ENCODE measurements around the gene CHMP4B.

CHMP4B gene

DNA sequence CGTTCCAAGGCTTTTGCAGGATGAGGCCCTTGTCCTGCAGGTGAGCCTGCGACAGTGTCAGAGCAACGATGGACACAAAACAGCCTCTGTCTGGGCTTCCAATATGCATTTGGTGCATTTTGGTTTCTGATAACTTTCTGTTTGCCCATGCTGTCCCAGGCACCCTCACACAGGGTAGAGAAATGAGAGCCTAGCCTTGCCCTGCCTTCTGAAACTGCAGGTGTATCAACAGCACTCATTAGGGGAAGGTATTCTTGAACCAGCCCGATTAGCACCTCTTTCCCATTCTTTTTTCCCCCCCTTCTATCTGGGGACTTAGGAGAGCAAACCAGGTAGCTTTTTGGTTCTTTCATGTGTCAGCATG lies 30.3 kb downstream of the CHMP4B start:
- DNase-seq = no peak

DNA sequence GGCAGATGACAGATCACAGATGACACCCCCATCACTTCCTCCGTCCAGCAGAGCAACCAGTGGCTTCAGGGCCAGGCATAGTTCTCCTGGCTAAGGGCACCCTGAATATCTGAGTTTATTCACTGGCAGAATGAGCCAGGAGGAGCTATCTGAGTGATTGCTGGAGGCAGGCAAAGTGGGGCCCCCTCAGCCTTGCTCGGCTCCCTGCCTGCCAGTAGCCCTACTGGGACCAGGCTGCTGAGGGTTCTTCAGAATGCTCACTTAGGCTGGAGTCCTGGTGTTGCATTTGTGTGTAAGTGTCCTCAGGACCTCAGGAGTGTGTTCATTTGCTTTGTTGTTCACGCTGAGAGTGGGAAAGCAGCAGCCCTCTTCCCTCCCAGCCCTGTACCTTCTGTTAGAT lies 31.2 kb downstream of the CHMP4B start:
- no peak for DNase-seq

DNA sequence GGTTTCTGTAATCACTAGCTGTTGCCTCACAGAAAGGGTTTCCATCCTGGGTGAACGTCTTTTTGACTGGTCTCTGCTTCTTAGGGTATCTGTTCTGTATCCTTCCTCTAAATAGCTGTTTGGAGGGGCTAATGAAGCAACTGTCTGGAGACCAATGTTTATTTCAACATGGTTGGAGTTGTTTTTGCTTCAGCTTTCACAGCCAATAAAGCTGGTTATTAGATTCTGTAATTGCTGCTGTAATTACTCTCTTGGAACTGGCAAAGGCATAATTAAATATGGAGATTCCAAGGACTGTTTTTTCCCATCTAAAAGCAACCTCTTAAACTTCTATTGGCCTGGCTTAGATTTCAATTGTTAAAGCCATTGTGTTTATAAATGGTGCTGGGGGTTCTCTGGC lies 31.9 kb downstream of the CHMP4B start:
- no peak for DNase-seq

DNA sequence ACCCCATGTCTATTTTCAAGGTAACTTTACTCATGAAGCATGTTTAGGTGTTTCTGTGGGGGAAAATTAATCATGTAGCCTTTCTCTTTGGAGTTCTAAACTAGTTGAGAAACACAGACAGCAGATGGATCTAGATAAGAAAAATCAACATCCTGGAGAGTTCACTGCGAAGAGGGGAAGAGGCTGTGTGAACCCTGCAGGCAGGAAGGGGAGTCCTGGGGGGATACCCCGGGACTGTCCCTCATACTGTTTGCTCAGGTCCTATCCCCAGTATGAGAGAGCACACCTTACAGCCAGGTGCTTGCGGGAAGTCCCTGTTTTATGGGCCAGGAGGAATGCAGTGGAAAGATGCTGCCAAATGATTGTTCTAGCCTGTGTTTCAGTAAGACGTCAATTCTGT lies 32.7 kb downstream of the CHMP4B start:
- no peak for DNase-seq

DNA sequence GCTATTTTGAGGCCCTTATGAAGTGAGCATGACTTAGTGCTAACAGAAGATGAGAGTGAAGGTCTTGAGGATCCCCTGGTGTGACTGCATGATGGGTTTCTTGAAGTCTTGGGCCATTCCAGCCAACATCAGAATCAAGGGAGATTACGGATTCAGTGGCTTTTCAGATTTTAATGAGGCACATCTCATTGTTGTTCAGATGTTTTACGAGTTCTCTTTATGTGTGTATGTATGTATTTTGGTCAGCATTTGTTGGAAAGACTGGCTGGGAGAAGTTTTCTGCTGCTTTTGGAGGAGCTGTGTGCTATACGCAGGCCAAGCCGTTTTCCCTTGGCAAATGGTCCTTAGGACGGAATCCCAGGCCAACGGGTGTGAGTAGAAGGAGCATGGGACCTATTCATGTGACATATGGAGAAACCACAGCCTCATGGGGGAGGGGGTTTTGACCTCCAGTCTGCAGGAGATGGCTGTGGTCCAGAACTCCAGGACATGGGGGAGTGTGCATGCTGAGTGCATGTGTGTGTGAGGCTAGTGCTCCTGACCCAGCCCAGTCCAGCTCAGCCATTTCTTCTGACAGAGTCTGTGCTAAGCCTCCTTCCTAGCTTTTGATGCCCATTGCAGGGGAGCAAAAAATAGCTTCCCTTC lies 35.3 kb downstream of the CHMP4B start:
- no peak for DNase-seq

DNA sequence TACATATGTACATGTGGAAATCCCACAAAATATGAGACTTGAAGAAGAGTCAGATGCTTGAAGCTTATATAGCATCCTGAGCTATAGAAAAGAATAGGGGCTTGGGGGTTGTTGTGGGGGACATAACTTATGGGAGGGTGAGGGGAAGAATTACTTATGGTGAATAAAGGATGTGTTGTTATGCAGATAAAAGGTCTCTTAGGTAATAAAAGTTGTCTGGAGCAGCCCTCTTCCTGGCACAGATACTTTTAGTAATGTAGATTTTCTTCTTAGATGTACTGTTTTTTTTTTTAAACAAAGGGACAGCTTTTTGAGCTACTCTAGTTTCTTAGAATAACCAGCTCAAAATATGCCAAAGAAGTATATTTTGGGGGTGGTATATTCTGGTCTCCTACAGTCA lies 35.9 kb downstream of the CHMP4B start:
- no peak for DNase-seq

DNA sequence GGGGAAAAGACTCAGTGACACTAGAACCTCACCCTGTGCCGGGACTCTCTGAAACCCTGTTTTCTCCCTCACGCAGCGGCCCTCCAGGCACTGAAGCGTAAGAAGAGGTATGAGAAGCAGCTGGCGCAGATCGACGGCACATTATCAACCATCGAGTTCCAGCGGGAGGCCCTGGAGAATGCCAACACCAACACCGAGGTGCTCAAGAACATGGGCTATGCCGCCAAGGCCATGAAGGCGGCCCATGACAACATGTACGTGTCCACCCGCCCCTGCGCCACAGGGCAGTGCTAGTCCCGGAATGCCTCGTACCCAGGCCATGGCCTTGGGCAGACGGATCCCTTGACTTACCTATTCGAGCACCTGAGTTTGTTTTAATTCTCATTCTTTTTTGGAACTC lies 37.2 kb downstream of the CHMP4B start:
- no peak for DNase-seq

DNA sequence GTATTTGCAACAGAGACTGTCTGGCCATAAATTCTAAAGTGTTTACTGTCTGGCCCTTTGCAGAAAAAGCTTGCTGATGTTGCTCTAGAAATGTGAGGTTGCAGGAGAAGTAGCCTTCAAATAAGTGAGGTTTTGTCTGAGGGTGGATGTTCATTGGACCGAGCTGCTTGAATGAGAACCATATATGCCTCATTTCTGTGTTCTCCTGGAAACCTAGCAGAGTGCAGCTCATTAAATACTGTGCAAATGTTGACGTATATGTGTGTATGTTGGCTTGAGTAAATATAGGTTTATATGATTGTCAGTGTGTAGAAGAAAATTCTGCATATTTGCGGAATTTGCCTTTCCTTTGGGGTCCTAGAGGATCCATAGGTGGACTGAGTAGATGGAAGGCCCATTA lies 39.0 kb downstream of the CHMP4B start:
- DNase-seq = no peak

DNA sequence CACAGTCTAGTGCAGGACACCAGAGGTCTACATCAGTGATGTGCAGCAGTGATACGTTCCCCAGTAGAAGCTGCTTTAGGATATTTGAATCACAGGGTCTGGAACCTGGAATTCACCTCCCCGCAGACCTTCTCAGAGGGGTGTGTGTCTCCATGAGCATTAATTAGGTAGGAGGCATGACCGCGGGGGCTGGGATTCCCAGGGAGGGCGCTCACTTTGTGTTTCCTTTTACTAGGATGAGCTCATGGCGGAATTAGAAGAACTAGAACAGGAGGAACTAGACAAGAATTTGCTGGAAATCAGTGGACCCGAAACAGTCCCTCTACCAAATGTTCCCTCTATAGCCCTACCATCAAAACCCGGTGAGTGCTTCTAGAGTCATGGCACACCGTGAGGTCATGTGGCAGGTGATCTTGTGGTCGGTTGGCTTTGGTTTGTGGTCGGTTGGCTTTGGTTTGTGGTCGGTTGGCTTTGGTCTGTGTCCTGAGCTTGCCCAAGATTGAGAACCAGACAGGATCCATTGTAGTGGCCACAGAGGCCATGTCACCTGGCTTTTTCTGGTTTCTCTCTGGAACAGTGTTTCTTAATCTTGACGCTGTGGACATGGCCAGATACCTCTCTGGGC lies 40.8 kb downstream of the CHMP4B start:
- DNase-seq = no peak

DNA sequence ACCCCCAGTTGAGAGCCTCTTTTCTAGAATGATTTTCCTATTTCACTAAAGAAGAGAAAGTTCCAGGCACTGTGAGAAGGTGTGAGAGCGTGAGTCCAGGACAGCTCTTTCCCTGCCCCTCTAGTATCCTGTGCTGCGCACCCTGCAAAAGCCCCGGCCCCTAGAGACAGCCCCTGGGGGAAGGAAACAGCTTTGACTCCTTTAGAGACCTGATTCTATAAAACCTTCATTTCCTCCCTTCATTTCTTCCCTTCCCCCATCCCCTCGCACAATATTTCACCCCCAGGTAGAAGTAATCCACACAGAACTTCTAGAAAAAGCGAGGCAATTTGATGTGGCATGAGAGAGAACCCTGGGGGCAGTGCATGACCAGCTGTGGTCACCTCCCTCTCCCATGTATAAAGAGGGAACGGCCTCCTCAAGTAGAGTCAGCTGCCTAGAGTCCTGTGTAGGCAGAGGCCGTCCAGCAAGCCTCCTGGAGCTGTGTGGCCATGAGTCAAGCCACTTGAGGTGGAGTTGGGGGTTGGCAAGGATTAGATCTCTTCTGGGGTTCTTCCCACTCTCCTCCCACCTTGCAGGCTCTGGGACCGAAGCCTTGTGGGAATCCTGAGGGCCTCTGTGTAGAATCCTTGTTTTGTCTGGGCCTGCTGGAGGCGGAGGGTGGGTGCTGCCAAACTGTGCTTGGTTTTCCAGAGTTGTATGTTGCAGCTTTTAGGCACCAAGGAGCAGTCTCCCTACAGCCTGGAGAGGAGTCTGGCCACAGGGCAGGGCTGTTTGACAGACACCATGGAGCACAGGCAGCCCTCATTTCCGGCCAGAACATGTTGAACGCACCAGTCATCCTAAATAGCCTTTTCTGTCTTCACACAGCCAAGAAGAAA lies 41.7 kb downstream of the CHMP4B start:
- DNase-seq = no peak

DNA sequence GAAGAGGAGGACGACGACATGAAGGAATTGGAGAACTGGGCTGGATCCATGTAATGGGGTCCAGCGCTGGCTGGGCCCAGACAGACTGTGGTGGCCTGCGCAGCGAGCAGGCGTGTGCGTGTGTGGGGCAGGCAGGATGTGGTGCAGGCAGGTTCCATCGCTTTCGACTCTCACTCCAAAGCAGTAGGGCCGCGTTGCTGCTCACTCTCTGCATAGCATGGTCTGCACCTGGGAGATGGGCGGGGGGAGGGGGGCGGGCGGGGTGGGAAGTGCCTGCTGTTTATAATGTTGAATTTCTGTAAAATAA lies 42.3 kb downstream of the CHMP4B start:
- DNase-seq = no peak

DNA sequence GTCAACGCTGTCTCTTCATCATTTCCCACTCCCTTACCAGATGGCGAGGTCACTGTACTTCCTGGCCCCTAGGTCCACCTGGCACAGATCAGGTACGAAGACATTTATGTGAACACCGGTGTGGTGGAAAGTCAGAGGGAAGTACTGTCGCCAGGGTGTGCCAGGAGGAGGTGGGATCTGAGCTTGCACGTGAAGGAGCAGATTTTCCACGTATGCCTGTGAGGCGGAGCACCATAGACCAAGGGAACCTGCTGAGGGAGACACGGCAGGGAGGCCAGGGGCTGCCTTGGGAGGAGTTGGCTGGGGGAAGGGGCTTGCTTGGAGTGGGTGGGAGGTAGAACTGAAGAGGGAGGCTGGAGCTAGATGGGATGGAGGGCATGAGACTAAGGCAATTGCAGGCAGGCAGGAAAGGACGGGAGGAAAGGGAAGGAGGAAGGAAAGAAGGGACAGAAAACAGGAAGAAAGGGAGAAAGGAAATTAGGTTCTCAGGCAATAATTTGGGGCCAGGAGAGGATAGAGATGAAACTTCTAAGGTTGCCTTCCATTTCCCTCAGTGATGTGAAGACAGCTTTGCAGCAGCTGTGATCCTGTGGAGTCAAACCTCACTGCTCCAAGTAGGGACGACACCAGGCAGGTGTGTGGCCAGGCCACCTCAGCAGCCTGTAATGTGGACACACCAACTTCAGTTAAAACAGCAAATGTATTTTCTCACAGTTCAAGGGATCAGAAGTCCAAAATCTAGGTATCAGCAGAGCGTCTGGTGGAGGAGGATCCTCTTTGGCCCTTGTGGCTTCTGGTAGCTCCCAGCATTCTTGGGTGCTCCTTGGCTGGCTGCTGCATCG lies 46.8 kb downstream of the CHMP4B start:
- no peak for DNase-seq

DNA sequence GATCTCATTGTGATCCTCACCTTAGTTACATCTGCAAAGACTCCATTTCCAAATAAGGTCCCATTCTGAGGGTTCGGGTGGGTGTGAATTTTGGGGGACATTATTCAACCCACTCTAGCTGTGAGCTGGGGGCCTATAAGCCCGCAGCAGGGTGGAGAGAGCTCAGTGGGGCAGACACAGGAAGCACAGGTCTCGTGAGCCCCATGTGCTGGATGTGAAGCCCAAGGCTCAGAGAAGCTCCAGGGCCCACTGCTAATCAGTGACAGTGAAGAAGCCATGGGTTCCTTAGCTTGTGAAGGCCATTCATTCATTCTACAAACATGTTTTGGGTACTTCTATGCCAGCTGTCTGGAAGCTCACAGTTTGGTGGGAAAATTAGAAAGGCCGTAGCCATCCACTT lies 47.5 kb downstream of the CHMP4B start:
- DNase-seq = no peak

DNA sequence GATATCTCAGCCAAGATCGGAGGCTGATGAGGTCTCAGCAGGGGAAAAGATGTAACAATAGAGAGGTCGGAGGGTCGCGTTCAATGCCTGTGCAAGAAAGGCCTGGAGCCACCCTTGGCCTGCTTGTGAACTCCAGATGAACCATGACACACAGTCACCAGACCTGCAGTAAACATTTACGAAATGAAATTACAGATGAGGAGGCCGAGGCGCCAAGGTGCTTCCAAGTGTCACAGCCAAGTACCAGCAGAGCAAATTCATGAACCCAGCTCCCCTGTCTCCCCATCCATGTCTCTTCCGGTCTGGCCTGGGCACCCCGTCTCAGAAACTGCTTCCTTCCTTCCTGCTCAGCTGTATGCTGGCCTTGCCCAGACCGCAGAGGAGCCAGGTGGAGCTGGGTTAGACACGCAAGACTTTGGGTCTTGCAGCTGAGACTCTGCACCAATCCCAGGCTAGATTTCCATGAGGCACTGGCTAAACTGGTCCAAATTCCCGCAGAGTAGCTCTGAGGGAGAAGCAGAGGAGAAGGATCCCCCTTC lies 48.1 kb downstream of the CHMP4B start:
- DNase-seq = no peak

DNA sequence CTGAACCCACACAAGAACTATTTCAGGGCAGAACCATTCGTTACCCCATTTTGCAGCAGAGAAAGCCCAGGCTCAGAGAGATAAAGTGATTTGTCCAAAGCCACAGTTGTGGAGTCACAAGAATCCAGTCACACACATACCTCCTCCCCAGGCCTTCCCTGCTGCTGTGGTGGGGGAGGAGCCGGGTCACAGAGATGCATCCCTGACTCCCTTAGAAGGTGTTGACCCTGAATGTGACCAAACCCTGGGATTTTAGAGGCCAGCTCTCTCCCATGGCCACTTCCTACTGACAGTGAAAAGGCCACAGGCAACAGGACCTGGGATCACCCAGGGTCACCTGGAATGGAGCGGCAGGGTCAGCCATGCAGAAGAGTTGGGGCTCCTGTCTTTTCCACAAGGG lies 48.6 kb downstream of the CHMP4B start:
- DNase-seq = no peak

DNA sequence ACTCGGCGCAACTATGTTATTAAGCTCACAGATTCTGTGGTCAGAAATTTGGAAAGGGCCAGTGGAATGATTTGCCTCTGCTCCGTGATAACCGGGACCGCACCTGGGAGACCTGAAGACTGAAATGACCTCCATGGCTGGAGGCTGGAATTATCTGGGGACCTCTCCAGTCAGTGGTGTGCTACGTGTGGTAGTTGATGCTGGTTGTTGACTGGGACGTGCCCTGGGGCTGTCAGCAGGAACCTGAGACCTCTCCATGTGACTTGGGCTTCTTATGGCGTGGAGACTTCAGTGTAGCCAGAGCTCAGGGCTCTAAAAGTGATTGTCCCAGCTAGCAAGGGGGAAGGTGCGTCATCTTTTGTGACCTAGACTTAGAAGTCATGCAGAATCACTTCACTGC lies 50.3 kb downstream of the CHMP4B start:
- DNase-seq = no peak

DNA sequence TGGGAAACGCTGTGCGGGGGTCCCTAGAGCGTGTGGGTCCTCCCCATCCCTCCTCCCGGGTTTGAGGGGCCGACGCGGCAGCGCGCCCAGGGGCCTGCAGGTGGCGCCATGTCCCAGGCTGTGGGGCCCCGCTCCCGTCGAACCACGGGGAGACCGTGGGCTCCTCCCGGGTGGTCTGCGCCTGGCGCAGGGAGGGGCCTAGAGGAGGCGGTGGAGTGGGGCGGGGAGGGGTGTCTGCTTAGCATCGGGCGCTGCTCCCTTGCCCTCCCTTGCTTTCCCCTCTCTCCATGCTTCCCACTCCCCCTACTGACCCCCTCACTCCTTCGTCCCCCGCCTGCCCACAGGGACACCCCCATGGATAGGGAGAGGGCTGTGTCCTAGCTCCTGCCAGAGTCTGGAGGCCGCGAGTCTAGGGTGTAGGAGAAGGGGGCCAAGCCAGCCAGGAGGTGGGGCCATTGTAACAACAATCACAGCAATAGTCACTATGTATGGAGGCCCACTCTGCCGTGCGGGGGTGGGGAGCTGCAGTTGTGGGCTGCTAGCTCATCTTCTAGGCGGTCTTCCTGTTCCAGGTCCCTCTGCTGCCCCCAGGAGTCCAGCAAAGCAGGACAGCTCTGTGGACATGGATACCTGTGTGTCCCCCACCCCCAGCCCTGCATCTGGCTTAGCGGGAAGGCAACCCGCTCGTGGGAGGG lies 51.7 kb downstream of the CHMP4B start:
- DNase-seq = no peak

DNA sequence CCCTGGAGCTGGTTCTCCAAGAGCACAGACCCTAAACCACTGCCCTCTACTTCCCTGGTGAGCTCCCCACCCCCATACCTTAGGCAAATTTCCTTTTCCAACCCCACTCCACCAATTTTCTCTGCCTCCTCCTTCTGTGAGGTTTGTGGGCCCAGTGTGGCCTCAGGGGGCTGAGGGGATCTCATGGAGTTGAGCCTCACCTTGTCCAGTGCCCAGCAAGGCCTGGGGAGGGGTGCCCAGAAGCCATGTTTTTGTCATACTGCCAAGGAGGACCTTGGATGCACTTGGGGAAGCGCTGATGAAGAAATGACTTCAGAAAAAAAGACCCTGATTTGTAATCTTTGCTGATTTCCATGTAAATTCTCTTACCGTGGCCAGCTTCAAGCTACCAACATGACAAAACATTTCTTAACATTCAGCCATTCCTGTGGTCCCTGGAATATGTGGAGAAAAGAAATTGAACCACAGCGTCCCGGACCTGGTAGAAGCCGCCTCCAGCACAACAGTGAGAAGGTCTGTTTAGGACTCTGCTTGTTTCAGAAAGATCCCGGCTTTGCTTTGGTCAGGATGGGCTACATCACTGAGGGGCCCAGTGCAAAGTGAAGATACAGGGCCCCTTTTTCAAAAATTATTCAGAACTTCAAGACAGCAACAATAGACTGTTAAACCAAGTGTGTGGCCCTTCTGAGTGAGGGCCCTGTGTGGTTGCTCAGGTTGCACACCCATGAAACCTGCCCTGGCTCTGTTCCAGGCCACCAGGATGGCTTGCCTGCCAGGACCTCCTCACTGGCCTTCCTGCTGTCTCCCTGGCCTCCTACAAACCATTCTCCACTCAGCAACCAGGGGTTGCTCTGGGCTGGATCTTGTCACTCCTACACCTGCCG lies 52.5 kb downstream of the CHMP4B start:
- DNase-seq = no peak

DNA sequence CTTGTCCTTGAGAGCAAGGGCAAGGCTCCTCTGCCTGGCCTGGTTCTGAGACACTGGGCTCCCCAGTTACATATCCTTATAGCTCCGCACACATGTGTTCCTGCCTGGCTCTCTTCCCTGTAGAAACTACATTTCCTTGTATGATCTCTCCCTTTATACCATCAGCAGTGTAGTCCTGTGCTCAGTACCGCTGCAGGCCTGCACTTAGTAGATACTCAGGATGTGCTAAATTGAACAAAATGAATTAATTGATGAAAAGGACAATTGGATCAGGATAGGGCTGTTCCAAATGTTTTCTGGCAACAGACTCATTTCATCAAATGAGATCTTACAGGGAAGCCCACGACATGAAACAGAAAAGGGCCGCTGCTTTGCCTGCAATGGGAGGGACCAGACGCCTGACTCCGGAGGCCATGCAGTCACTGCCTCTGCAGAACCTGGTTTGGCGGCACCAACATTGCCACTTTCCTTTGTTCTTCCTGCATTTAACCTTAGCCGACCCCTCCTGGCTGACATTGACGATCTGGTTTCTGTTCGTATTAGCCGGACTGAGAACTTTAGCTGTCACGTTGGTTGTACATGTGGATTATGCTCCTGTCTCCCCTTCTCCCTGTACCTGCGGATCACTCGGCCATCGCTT lies 53.3 kb downstream of the CHMP4B start:
- no peak for DNase-seq

DNA sequence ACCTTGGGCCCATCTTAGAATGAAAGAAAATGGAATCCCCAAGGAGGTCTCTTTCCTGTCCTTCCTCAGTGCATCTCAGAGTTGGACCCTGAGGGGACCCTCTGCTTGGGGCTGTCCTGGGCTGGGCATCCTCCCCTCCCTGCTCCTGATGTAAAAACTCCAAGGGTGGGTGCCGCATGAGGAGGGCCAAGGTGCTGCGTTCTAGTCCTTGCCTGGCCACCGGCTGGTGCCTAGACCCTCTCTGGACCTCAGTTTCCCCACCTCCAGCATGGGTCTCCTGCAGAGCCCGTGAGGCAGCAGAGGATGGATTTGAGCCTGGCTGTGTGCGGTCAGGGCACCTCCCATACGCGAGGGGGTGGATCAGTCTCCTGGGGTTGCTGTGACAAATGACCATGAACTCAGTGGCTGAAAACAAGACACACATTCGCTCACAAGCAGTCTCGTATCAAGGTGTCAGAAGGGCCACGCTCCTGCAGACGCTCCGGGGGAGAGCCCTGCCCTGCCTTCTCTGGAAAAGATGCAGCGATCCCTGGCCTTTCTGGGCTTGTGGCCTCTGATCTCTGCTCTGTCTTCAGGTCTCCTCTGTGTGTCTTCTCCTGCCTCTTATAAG lies 54.7 kb downstream of the CHMP4B start:
- DNase-seq = no peak

Data from NCI-H187 (cell line).